SIG-M5 (cell line): ENCODE measurements around the gene NHLRC2.

Experiments
- DNase-seq: peaks from one replicate; lab custom pipeline; 2025; lab: John Stamatoyannopoulos, UW

NHLRC2 gene

GRCh38 chr10:113911839-113912238, 57.4 kb downstream of the NHLRC2 start:
- DNase-seq = no peak

- no peak for DNase-seq
Measured at GRCh38 chr10:113912582-113912981, 58.1 kb downstream of the NHLRC2 start.

GRCh38 chr10:113914956-113915355, 60.5 kb downstream of the NHLRC2 start:
- DNase-seq = no peak

GRCh38 chr10:113915540-113915939, 61.1 kb downstream of the NHLRC2 start:
- no peak for DNase-seq

GRCh38 chr10:113916053-113916452, 61.6 kb downstream of the NHLRC2 start:
- DNase-seq = no peak

GRCh38 chr10:113917636-113918035, 63.2 kb downstream of the NHLRC2 start:
- no peak for DNase-seq

- no peak for DNase-seq
Measured at GRCh38 chr10:113920114-113920513, 65.7 kb downstream of the NHLRC2 start.

GRCh38 chr10:113920875-113921274, 66.4 kb downstream of the NHLRC2 start:
- no peak for DNase-seq

GRCh38 chr10:113921561-113922370, 67.3 kb downstream of the NHLRC2 start:
- no peak for DNase-seq

GRCh38 chr10:113922787-113923570, 68.5 kb downstream of the NHLRC2 start:
- no peak for DNase-seq

GRCh38 chr10:113924186-113924585, 69.7 kb downstream of the NHLRC2 start:
- DNase-seq = no peak

- no peak for DNase-seq
Measured at GRCh38 chr10:113924664-113925063, 70.2 kb downstream of the NHLRC2 start.

GRCh38 chr10:113927440-113927839, 73.0 kb downstream of the NHLRC2 start:
- no peak for DNase-seq

GRCh38 chr10:113928830-113929229, 74.4 kb downstream of the NHLRC2 start:
- no peak for DNase-seq

- no peak for DNase-seq
Measured at GRCh38 chr10:113929522-113929921, 75.1 kb downstream of the NHLRC2 start.

- no peak for DNase-seq
Measured at GRCh38 chr10:113930482-113931057, 76.1 kb downstream of the NHLRC2 start.

- DNase-seq = no peak
Measured at GRCh38 chr10:113932854-113933253, 78.4 kb downstream of the NHLRC2 start.

- DNase-seq = no peak
Measured at GRCh38 chr10:113933894-113934532, 79.6 kb downstream of the NHLRC2 start.

- DNase-seq = no peak
Measured at GRCh38 chr10:113937258-113937657, 82.8 kb downstream of the NHLRC2 start.

GRCh38 chr10:113937756-113938155, 83.3 kb downstream of the NHLRC2 start:
- DNase-seq = no peak

- no peak for DNase-seq
Measured at GRCh38 chr10:113939212-113939860, 84.9 kb downstream of the NHLRC2 start.

- DNase-seq = no peak
Measured at GRCh38 chr10:113941140-113941539, 86.7 kb downstream of the NHLRC2 start.
